ENCODE measurements around the gene APLF. TPM values are rescaled to one million over a fixed set of nuclear protein-coding genes. Genes with fewer than 3 reads are reported as not detected.

The APLF gene, protein sequence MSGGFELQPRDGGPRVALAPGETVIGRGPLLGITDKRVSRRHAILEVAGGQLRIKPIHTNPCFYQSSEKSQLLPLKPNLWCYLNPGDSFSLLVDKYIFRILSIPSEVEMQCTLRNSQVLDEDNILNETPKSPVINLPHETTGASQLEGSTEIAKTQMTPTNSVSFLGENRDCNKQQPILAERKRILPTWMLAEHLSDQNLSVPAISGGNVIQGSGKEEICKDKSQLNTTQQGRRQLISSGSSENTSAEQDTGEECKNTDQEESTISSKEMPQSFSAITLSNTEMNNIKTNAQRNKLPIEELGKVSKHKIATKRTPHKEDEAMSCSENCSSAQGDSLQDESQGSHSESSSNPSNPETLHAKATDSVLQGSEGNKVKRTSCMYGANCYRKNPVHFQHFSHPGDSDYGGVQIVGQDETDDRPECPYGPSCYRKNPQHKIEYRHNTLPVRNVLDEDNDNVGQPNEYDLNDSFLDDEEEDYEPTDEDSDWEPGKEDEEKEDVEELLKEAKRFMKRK
- total RNA-seq: 11.8 TPM

- FAIRE-seq (peak; percentile 88), DNase-seq (ENCODE audit: low spot score in 2 of 2) (peak; percentile 92 to 93)
Measured at GRCh38 chr2:68467077-68467960, at the start of gene APLF, which contains the start of gene FBXO48. Gene APLF, plus strand, starts transcription at chr2:68467585. Its CDS starts 147 bp downstream, at chr2:68467732. Gene FBXO48, minus strand, starts transcription at chr2:68467294. Its CDS starts 2,149 bp downstream, at chr2:68465145.

GRCh38 chr2:68417926-68418325, 49.5 kb upstream of the APLF start:
- DNase-seq (ENCODE audit: low spot score in 2 of 2) (no peak), FAIRE-seq (no peak)

- FAIRE-seq: no peak
Measured at GRCh38 chr2:68418419-68418818, 49.0 kb upstream of the APLF start.

GRCh38 chr2:68418855-68419254, 48.5 kb upstream of the APLF start:
- DNase-seq (ENCODE audit: low spot score in 2 of 2) (no peak), FAIRE-seq (no peak)

More at GRCh38 chr2:68418419-68418818, 49.0 kb upstream of the APLF start:
- no peak for DNase-seq (ENCODE audit: low spot score in 2 of 2)

DNA sequence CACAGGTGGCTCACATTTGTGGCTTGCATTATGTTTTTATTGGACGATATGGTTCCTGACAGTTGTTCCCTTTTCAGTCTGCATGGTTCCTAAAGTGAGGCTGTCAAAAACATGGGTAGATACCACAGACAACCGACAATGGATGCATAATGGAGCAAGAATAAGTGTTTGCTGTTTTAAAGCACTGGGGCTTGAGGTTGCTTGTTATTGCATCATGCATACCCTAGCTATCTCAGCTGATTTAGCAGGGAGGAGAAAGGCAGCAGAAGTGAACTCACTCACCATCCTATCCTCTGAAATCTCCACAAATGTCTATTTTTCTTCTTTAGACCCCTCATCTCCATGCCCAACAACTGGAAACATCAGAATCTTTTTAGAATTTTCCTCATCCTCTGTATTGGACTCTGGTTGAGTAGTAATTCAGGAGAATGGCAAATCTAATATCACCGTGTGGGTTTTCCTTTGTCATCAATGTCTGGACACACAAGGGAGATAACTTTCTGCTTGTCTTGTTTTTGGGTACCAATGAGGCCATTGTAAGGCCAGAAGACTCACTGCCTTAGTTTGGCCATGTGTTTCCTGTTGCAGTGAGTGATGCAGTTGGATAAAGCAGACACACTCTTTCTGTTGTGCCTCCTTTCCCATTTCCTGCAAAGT, 47.0 kb upstream of the APLF start:
- DNase-seq (ENCODE audit: low spot score in 2 of 2) (no peak), FAIRE-seq (no peak)

GRCh38 chr2:68423966-68424650, 43.3 kb upstream of the APLF start:
- DNase-seq (ENCODE audit: low spot score in 2 of 2) (no peak), FAIRE-seq (no peak)

DNA sequence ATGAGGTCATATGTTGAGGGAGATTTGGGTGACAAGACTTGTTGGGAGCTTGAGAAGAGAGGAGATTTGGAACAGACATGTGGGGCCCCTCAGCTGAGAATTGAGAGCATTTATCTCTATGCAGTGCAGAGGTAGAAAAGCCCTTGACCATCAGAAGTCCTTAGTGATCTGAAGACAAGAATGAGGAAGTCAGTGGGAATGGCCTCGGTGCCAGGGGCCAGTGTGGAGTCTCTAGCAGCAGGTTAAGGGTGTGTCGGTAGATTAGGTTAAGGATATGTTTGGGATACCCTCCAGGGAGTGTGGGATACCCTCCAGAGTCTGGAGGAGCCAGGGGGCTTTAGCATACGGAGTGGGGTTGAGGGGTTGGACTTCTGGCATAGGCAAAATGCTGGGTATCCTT, 41.9 kb upstream of the APLF start:
- no peak for DNase-seq (ENCODE audit: low spot score in 2 of 2)
- no peak for FAIRE-seq

- DNase-seq (ENCODE audit: low spot score in 2 of 2) (no peak), FAIRE-seq (no peak)
Measured at GRCh38 chr2:68426446-68426845, 40.9 kb upstream of the APLF start.

DNA sequence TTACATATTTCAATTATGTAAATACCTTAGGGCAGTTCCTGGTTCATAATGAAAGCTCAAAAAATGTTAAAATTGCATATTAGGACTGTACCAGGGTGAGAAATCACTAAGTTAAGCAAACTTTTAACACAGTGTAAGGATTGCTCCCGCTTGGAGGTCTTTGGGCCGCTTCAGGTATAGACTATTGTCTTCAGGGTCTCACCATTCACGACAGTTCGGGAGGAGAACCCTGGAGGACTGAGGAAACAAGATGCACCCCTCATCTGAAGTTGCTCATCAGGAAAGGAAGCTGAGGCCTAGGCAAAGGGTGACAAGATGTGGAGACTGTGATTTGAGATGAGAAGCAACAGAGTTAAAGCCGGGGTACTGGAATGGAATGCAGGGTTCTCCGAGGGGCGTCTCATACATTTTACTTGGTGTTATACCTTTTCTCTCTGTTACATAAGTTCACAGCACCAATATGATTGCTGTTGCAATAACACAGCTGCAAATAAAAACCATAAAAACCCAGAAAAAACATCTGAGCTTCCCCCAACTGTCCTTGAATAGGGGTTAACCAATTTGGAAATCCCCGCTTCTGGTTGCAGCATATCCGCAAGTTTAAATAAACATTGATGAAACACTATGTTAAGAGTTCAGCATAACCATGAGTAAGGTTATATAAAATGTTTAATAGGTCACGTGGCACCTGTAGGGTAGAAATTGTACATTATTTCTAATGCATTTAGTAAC, 40.4 kb upstream of the APLF start:
- no peak for FAIRE-seq

GRCh38 chr2:68428126-68428525, 39.3 kb upstream of the APLF start:
- DNase-seq (ENCODE audit: low spot score in 2 of 2) (no peak), FAIRE-seq (no peak)

More for the DNA sequence above, 40.4 kb upstream of the APLF start:
- DNase-seq (ENCODE audit: low spot score in 2 of 2): no peak

DNA sequence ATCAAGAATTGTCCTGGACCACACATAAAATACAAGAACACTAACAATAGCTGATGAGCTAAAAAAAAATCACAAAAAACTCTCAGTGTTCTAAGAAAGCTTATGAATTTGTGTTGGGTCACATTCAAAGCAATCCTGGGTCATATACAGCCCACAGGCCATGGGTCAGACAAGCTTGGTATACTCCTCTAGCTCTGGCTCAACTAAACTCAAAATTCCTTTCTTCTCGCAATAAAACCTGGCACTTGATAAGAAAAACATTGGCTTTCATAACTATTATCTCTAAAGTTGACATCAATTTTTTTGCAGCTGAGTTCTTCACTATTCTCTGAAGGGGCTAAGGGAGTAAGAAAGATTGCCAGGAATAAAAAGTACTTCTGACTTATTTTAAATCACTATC, 38.6 kb upstream of the APLF start:
- DNase-seq (ENCODE audit: low spot score in 2 of 2) (no peak), FAIRE-seq (no peak)

- no peak for DNase-seq (ENCODE audit: low spot score in 2 of 2)
- FAIRE-seq: no peak
Measured at GRCh38 chr2:68429311-68429826, 38.0 kb upstream of the APLF start.

- DNase-seq (ENCODE audit: low spot score in 2 of 2) (no peak), FAIRE-seq (no peak)
Measured at GRCh38 chr2:68431316-68431972, 35.9 kb upstream of the APLF start.

DNA sequence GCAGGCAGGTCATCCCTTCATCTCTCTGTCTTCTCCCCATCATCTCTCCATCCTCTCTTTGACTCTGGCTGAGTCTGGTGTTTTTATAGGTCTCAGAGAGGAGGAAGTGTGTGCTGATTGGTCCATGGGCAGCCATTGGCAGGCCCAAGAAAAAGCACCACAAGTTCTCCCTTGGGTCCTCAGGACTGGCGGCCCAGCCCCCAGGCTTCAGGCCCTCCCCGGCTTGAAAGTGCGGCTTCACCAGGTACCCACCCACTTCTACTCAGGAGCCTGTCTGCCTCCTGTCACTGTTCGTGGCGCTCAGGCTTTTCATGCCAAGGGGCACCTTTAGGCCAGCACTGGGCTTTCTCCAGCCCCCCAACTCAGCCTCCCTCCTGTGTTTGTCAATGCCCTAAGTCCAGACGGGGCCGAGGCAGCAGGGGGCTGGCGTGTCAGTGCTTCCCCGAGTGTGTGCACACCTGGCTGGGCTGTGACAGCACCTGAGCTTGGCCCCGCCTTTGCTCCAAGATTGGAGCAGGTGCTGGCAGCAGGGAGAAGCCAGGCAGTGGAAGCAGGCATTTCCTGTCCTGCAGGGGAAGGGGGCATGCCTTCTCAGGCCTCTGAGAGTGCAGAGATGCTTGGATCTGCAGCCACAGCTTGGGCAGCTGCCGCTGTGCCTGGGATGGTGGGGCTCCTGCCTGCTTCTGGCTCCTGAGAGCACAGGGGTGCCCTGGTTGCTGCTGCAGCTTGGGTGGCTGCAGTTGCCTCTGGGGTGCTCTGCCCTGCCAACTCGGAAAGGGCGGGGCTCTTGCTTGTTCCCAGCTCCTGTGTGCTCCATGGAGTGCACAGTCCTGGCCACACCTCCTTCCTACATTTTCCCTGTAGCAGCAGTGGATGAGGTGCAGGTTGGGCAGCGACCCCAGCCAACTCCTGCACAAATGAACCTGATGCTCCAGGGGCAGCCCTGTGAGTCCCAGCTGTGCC, 34.4 kb upstream of the APLF start:
- no peak for DNase-seq (ENCODE audit: low spot score in 2 of 2)
- no peak for FAIRE-seq

DNA sequence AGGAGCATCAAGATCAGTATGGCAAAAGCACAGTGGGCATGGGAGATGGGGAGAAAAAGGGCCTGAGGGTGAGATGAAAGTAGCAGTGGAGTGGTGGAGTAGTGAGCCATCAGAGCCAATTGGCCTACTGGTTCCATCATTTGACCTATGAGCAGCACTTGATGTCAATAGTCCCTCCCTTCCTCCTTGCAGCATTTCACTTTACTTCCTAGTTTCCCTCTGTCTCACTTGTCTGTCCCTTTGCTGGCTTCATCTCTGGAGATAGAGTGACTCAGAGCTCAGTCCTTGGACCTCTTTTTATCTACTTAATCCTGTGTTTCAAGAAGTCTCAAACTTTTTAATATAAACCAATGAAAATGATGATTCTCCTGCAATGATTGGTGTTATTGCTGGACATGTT, 32.4 kb upstream of the APLF start:
- FAIRE-seq (no peak), DNase-seq (ENCODE audit: low spot score in 2 of 2) (no peak)

- DNase-seq (ENCODE audit: low spot score in 2 of 2) (no peak), FAIRE-seq (no peak)
Measured at GRCh38 chr2:68435615-68436014, 31.8 kb upstream of the APLF start.

GRCh38 chr2:68436270-68436669, 31.1 kb upstream of the APLF start:
- no peak for FAIRE-seq
- no peak for DNase-seq (ENCODE audit: low spot score in 2 of 2)

All from frontal cortex (tissue), 4 donors.